NCI-H2107 treated with DMSO at 0.1 percent for 48 hours (cell line): ENCODE results near the gene CCT7.
"Not testable (repeated sequence)": the region's sequence is repeated elsewhere in the genome, so short reads cannot be mapped to it uniquely, and the experiment has no call there.

Experiments used
- DNase-seq: peaks from one replicate; lab custom pipeline; 2025; ENCODE audit not compliant: unreplicated experiment; lab: John Stamatoyannopoulos, UW

The CCT7 gene

DNA sequence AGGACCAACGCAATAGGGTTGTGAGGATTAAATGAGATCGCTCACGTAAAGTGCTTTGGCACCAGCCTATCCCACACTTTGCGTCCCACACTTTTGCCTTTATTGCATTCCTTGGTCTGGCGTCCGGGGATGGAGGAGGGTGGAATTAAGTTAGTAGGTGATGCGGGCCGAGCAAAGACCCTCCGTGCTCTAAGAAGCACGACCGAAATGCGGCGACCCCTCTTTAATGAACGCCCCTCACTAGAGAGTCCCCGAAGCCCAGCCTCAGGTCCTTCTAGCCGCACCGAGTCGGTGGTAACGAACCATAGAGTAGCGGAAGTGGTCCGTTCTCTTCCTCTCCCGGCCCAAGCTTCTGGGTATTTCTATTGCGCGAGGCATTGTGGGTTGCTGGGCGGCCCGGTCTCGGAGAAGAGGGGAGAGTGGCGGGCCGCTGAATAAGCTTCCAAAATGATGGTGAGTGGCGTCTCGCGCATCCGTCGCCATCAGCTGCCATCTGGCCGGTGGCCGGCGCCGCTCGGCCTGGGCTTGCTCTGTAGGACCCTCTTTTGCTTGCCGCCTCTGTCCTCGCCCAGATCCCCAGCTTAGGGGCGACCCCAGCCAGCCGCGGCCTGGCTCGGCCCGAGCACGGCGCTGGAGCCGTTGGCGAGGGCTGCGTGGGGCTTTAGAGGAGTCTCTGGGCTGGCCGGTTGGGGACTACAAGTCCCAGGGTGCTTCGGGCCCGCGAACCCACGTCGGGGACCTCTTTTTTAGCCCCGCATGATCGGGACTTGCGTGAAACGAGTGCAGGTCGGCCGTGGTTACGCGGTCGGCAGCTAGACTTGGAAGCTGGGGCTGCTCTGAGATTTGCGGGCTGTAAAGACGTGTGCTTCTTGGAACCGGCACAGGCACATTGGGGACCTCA is at the start of gene CCT7:
Gene CCT7 (plus strand): TSS at position 377 of the 901 bp plus-strand sequence. CDS start 71 bp downstream, at position 448.
- peak; percentile 91 for DNase-seq

DNA sequence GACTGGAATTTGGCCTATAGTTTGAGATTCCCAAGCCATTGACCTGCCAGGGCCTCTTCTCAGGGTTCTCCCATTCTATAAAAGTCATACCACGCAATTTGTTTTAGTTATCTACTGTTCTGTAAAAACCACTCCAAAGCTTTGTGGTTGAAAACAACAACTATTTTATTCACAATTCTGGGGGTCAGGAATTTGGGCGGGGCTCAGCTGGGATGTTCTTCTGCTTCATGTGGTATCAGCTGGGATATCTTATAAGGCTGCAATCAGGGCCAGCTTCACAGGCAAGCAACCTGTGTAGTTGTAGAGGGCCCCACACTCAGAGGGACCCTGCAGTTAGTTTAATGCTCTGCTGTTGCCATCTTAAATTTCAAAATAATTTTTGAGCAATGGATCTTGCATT is 48.1 kb upstream of the CCT7 start:
- DNase-seq, result no peak

DNA sequence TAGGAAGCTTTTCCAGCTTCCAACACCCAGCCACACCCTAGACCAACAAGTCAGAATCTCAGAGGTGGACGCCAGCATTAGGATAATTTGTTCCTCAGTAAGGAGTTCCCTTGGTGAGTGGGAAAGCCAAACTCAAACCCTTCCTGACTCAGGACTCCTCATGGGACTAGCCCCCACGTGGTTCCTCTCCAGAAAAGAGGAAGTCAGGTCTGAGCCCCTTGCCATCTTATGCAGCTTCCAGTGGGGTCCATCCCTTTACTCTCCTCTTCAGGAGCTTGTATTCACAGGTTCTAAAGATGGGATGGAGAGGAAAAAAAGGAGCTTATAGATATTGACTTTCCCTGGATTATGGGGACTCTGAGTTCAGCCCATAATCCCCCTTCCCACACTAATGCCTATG is 46.6 kb upstream of the CCT7 start:
- no peak for DNase-seq

DNA sequence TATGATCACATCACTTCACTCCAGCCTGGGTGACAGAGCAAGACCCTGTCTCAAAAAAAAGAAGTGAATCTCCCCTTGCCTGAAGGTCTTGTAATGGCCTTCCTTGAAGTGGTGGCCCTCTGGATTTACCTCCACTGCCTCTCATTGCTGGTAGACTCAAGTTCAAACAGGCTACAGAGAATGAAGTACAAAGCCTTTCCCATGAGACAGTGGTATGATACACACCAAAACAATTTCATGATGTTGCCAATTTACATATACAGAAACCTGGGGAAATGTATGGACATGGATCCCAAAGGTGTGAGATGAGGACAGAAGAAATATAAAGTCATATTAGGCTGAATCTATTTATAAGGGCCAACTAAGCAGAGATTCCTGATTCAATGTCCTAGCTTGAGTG is 36.5 kb upstream of the CCT7 start:
- DNase-seq, result no peak

DNA sequence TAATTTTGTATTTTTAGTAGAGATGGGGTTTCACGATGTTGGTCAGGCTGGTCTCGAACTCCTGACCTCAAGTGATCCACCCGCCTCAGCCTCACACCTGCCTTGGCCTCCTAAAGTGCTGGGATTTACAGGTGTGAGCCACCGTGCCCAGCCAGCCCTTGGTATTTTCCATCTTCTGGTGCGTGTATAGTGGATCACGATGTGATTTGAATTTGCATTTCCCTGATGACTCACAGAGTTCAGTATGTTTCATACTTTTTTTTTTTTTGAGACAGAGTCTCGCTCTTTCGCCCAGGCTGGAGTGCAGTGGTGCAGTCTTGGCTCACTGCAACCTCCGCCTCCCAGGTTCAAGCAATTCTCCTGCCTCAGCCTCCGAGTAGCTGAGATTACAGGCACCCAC is 33.8 kb upstream of the CCT7 start:
- not testable (repeated sequence) for DNase-seq

DNA sequence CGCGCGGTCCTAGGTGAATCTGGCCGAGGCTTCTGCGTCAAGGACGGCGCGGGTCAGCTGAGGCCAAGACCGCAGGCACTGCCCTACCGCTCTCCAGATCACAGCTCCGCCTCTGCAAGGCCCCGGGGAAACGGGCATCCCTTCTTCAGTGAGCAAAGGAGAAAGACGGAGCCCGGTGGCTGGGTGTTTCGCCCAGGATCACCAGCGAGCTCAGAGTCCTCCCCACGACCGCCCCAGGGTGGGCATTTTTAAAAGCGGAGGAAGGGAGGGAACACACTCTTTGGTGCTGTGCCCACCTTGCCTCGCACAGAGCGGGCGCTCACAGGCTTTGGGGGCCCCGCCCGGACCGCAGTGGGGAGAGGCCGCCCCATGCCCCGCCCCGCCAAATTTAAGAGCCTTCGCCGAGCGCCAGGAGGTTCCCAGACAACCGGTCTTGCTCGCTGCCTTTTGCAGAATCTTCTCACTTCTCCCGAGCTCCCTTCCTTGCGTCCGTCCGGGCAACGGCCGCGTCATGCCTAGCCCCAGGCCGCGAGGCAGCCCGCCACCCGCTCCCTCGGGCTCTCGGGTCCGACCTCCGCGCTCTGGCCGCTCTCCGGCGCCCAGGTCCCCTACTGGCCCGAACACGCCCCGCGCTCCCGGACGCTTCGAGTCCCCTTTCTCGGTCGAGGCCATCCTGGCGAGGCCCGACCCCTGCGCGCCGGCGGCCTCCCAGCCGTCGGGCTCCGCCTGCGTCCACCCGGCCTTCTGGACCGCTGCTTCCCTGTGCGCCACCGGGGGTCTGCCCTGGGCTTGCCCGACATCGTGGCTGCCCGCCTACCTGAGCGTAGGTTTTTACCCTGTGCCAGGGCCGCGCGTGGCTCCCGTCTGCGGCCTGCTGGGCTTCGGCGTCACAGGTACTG is 31.7 kb upstream of the CCT7 start, which contains the start of gene NOTO:
Gene NOTO (plus strand): TSS at position 419 of the 899 bp plus-strand sequence. CDS start 93 bp downstream, at position 512.
- DNase-seq, result no peak

DNA sequence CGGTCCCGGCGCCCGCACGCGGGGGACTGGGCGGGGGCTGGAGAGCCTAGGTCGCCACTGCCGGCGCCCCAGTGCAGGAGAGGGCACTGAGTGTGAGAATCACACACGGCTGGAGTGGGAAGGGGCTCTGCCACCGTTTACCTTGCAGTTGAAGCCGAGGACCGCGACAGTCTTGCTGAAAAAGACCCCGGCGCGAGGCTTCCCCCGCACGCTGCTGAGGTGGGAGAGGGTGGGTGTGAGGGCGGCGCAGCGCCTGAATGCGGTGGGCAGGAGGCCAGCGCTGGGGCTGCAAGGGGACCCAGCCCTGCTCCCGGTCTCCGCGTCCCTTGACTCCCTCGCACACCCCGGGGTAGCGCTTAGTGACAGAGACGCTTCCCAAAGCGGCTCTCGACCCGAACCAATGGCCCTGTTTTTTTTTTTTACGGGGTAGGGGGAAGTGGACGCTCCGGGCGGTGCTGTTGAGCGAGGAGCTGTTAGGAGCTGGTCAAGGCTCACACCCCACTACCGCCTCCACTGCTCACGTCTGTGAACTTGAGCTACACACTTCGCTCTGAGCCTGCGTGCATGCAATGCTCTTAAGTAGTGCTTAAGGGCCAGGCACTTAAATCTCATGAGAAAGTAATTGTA is 30.9 kb upstream of the CCT7 start:
- DNase-seq, result no peak

DNA sequence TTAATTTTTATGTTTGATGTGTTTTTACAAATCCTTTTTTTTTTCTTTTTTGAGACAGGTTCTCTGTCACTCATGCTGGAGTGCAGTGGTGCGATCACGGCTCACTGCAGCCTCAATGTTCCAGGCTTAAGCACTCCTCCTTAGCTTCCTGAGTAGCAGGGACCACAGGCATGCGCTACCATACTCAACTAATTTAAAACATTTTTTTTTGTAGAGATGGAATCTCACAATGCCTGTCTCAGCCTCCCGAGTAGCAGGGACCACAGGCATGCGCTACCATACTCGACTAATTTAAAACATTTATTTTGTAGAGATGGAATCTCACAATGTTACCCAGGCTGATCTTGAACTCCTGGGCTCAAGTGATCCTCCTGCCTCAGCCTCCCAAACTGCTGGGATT is 28.5 kb upstream of the CCT7 start:
- DNase-seq, result no peak

DNA sequence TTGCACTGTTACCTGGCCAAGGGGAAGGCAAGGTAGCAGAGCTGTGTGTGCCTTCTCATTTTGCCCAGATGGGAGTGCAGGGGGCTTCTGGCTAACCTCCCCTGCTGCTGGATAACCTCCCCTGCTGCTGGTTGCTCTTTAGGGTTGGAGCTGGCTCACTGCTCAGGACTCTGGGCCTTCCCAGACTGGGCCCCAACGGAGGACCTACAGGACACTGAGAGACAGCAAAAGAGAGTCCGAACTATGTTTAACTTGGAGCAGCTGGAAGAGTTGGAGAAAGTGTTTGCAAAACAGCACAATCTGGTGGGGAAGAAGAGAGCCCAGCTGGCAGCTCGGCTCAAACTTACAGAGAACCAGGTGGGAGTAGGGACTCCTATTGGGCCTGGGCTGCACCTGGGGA is 25.9 kb upstream of the CCT7 start:
- DNase-seq, result no peak

DNA sequence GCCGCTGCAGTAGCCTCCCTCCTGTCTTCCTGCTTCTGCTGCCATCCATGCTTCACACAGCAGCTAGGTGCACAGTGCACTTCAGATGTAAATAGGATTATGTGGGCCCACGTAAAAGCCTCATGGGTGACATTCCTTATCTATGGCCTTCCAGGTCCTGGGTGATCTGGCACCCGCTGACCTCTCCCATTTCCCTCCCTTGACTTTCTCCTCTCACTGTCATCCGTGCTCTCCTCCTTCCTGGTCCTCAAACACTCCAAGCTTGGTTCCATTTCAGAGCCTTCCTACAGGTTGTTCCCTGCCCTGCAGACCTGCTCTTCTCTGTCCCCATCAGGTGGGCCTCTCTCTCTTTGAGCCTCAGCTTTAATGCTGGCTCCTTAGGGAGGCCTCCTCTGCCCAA is 24.1 kb upstream of the CCT7 start:
- no peak for DNase-seq

DNA sequence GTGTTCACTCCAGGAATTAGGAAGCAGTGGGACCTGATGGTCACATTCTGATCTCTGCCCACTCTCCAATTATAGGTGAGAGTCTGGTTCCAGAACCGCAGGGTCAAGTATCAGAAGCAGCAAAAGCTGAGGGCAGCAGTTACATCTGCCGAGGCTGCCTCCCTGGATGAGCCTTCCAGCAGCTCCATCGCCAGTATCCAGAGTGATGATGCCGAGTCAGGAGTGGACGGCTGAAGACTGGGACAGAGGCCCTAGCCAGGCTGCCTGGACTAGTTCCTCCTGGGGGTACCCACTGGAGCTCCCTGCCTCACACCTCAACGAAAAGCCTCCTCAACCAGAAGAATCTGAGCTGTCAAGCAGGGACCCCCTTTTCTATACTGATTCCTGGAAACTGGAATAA is 23.4 kb upstream of the CCT7 start:
- no peak for DNase-seq

DNA sequence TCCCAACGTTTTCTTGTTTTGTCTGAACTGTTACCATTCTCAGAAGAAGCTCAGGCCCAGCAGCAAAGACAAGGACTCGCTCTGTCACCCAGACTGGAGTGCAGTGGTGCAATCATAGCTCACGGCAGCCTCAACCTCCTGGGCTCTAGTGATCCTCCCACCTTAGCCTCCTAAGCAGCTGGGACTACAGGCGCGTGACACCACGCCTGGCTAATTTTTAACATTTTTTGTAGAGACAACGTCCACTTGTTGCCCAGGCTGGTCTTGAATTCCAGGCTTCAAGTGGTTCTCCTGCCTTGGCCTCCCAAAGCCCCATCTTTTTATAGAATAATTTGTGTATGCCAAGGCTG is 22.0 kb upstream of the CCT7 start:
- DNase-seq, result no peak

DNA sequence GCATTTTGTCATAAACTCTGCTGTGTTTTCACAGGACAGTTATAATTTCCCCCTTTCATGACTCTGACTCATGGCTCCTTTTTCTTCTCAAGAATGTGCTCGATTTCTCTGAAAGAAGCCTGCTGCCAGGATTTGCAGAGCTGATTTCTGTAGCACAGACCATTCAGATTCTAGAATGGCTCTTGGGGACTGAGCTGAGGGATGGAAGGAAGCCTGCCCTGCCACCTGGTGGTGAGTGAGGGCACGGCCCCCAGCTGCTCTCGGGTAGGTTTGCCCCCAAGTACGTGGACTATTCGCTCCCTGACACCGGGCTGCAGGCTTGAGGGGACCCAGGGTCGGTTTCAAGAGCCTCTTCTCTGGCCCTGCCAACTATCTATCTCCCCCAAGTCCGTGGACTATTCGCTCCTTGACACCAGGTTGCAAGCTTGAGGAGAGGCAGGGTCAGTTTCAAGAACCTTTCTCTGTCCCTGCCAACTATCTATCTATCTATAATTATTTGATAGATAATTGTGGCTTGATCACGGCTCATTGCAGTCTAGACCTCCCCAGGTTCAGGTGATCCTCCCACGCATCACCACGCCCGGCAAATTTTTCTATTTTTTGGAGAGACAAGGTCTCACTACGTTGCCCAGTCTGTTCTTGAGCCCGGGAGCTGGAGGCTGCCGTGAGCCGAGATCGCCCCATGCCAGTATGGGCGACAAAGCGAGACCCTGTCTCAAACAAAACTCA is 21.5 kb upstream of the CCT7 start:
- DNase-seq, result peak; percentile 27

DNA sequence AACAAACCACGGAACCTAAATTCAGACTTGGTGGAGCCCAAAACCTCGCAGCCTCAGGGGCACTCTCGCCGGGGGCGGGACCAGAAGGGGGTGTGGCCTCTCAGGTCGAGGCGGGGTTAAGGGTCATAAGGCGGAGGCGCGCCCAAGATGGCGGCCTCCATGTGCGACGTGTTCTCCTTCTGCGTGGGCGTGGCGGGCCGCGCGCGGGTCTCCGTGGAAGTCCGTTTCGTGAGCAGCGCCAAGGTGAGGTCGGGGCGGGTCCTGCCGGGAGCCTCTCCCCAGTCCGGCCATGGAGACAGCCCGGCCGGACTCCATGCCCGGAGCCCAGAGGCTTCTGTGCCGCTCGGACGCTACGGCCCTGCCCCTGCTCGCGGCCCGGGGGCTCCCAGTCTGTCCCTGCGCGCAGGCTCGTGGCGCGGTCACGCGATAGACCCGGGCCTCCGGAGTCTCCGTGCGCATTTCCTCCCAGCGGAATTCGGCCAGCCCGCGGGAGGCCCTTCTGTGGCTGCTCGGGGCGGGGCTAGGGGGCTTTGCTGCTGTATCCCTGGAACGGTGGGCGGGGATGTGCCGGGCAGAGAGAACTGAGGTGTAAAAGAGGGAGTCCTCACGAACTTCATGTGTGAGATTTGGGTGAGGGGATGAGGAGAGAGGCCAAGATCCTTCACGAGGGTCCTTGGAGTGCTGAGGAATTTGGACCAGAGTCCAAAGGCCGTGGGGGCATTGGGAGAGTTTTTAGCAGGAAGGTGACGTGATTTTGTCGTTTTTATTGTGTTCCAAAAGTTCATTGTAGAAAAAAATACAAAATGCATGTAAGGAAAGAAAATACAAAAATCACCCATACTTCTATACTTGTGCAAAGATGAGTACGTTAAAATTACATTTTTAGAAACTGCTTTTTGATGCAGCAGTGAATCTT is 19.7 kb upstream of the CCT7 start, which contains the start of gene SMYD5:
Gene SMYD5 (plus strand): TSS at position 126 of the 916 bp plus-strand sequence. CDS start 22 bp downstream, at position 148.
- peak; percentile 27 for DNase-seq

DNA sequence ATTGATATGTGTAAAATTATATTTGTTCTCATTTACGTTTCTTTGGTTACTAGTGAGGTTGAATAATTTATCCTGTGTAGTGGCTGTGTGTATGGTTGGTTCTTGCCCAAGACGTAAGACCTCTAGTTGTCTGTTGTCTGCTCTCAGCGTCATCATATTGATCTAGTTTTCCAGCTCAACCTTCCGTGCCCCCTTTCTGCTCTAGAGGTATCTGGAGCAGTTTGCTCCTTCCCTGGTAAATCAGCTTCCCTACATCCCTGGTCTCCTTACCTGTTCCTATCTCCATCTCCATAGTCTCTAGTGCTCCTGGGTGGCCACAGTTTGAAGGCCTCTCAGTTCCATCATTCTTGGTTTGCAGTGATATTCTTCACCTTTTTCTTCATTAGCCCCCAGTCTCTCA is 18.9 kb upstream of the CCT7 start:
- no peak for DNase-seq

DNA sequence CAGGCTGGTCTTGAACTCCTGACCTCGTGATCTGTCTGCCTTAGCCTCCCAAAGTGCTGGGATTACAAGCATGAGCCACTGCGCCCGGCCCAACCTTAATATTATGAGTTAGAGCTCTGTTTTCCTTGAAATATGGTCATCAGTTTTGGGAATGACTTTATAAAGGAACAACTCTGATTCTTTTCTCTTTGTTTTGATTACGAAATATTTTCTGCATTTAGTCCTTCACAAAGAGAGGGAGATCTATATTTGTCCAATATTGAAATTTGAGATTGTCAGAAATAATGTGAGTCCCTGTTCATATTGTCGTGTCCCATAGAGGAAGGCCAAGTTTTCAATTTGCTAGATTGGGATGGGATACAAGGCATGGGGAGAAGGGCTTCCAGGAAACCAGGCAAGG is 16.9 kb upstream of the CCT7 start:
- no peak for DNase-seq

DNA sequence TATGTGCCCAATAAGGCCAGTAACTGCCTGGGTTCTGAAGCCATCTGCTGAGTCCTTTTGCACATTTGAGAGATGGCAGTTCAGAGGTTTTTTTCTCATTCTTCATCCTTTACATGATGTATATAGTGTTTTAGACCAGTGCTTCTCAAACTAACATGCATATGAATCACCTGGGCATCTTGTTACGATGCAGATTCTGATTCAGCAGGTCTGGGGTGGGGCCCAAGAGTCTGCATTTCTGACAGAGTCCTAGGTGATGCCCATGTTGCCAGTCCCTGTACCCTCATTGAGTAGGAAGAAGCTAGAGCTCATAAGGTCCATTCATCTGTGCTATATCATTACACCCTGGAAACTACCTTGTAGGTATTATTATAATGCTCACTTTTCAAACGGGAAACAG is 16.3 kb upstream of the CCT7 start:
- no peak for DNase-seq

DNA sequence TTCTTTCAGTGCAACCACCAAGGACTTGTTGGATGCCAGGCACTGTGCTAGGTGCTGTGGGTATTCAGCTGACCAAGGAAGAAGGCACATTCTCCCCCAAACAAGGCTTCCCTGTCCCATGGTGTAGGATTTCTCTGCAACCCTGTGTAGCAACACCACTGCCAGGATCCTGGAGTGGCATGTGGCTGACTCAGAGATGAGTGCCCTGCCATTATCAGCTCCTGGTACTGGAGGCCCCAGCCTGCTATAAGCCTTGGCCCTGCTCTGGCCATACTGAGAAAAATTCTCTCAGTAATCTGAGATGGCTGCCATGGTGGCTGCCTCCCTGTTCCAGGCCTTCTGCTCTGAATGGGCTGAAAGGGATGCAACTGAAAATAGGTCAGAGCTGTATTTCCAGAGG is 15.8 kb upstream of the CCT7 start:
- no peak for DNase-seq

DNA sequence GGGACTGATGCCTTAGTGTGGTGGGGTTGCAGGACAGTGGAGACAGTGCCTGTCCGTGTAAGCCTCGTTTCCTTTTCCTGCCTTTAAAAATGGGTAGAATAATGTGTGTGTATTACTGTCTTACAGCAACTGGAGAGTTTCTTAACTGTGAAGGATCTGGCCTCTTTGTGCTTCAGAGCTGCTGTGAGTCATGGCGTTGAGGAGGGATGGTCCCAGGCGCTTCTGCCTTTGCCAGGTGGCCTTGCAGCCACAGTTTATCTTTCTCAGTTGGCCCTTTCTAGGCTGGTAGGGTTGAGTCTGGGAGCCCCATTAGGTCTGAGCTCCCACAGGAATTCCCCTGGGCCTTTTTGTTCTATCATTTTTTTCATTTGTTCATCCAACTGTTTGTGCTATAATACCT is 10.3 kb upstream of the CCT7 start:
- DNase-seq, result no peak
